NCI-H2081 (cell line): ENCODE results near the gene CCDC150.
"Not testable (repeated sequence)": the region's sequence is repeated elsewhere in the genome, so short reads cannot be mapped to it uniquely, and the experiment has no call there.

Experiments
- DNase-seq, 2 experiments: peaks; one replicate each; lab custom pipeline; 2025; lab: John Stamatoyannopoulos, UW

Gene CCDC150

DNA sequence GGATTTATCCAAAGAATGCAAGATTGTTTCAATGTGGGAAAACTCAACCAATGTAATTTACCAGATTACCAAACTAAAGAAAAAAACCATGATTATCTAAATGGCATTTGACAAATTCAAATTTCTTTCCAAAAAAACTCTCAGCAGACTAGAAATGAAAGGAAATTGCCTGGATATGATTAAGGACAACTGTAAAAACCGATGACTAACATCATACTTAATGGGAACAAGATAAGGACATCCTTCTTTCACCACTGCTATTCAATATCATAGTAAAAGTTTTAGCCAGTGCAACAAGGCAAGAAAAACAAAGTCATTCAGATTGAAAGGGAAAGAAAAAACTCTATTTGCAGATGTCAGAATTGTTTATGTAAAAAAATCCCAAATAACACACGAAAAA lies 4.4 kb upstream of the CCDC150 start:
- DNase-seq, result no peak

- no peak for DNase-seq
These were observed 750 bp upstream of the CCDC150 start for GRCh38 chr2:196638765-196639164.

DNA sequence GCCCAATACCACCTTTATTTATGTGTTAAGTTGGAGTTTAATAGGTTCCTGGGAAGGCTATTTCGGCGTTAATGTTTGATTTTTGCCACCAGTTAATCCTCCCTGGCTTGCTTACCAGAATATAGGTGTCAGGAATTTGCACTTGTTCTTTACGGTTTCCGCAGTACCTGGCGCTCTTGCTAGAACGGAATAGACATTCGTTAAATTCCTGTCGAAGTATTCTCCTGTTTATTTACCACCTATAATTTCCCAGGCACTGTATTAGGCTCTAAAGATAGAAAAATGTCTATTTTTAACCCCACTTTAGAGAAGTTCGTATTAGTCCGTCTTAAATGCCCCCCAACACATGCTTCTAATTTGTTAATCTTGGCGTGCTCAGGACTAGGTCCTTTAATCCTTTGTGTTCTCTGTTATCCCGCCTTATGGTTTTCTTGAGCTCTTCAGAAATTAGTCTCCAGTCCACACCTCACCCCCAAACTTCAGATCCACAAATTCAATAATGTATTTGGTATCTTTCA lies 575 bp downstream of the CCDC150 start:
- no peak for DNase-seq

DNA sequence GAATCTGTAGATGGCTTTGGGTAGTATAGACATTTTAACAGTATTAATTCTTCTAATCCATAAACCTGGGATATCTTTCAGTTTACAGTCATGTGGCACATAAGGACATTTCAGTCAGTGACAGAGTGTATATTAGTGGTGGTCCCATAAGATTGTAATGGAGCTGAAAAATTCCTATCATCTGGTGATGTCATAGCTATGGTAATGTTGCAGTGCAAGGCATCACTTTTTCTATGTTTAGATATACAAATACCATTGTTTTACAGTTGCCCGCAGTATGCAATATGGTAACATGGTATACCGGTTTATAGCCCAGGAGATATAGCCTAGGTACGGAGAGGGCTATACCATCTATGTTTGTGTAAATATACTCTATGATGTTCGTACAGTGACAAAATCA lies 9.7 kb downstream of the CCDC150 start:
- no peak for DNase-seq

DNA sequence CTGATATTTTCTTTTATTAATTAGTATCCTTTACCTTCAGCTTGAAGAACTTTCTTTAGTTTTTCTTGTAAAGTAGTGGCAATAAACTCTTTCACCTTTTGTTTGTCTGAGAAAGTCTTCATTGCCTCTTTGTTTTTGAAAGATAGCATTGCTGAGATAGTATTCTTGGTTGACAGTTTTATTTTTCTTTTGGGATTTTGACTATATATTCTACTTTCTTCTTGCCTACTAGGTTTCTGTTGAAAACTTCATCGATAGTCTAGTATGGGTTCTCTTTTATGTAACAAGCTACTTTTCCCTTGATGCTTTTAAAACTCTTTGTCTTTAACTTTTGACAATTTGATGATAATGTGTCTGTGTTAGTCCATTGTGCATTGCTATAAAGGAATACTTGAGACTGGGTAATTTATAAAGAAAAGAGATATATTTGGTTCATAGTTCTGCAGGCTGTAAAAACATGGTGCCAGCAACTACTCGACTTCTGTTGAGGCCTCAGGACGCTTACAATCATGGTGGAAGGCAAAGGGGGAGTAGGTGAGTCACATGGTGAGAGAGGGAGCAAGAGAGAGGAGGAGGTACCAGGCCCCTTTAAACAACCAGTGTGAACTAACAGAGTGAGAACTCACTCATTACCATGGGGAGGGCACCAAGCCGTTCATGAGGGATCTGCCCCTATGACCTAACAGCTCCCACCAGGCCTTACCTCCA lies 12.0 kb downstream of the CCDC150 start:
- no peak for DNase-seq

GRCh38 chr2:196652869-196653268 lies 13.4 kb downstream of the CCDC150 start:
- no peak for DNase-seq

DNA sequence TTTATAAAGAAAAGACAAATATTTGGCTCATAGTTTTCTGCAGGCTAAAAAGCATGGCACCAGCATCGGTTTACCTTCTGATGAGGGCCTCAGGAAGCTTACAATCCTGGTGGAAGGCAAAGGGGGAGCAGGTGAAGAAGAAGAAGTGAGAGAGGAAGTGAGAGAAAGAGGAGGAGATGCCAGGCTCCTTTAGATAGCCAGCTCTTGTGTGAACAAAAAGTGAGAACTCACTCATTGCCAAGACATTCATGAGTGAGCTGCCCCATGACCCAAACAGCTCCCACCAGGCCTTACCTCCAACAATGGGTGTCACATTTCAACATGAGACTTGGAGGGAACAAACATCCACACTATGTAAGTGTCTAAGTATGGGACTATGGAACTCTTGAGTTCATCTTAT lies 14.3 kb downstream of the CCDC150 start:
- no peak for DNase-seq

DNA sequence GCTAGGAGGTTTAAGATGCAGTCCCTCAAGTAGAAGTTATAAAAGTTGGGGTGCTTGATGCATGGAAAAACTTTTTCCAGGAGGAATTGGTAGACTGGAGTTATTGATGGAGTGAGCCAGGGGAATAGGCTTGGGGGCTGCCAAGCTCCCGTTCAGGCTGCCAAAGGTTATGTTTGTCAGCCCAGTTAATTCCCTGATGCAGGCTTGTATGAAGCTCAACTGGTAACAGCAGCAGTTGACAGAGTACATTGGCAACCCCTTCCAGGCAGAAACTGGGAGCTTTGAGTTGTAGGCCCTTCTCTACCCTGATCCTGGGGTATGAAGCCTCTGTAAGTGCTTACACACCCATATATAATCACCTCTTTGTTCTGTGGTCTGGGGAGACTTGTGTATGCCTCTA lies 16.2 kb downstream of the CCDC150 start:
- no peak for DNase-seq

DNA sequence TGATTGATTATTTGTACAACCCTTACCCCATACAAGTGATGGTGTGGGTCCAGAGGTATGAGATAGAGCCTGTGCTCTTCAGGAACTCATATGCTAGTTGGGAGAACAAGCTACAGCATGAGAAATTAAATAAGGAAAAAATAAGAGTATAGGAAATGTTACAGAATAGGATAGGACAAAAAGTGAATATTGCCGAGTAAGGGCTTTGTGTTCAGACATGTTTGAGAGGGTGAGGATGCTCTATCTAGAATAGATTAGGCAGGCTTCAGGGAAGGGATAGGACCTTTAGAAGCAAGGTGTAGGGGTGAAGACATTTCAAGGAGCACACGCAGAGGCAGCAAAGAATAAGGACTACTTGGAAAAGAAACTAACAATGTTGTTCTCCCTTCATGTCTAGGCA lies 17.8 kb downstream of the CCDC150 start:
- no peak for DNase-seq

- no peak for DNase-seq
These were observed 20.3 kb downstream of the CCDC150 start for GRCh38 chr2:196659844-196660243.

DNA sequence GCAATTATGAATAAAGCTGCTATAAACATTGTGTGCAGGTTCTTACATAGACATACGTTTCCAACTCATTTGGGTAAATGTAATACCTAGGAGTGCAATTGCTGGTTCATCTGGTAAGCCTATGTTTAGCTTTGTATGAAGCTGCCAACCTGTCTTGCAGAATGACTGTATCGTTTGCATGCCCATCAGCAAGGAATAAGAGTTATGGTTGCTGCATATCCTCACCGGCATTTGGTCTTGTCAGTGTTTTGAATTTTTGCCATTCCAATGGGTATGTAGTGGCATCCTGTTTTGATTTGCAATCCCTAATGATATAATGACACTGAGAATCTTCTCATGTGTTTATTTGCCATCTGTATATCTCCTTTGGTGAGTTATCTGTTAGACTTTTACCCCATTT lies 20.7 kb downstream of the CCDC150 start:
- DNase-seq, result no peak

DNA sequence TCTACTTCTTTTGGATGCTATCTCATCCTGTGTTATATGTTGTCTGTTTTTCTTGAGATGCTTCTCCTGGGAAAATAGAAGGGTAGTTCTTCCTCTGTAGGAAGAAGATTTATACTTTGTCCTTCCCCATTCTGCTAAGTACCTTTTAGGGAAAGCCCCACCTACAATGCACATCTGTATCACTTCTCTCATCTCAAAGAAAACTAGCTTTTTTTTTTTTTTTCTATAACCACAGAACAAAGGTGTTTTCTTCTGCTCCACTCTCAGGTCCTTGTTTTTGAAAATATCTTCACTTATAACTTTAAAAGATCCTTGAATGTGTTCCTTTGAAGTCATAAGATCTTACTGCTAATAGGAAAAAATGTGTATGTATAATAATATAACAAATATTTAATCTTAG lies 30.8 kb downstream of the CCDC150 start:
- DNase-seq, result no peak

DNA sequence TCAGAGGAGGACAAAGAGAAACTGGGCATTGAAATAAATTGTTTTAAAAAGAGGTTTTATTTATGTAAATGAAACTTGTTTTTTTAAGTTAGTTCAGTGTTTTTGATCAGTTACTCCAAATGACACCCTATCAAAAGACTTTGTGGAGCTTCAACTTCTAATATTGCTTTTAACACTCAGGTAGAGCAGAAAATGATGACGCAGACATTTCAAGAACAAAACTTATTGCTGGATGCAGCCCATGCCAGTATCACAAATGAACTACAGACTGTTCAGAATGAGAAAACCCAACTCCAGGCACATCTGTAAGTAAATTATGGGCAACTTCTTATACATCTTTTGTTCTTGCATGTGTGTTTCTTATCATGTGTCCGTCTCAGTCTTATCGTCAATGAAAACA lies 36.4 kb downstream of the CCDC150 start:
- DNase-seq, result no peak

DNA sequence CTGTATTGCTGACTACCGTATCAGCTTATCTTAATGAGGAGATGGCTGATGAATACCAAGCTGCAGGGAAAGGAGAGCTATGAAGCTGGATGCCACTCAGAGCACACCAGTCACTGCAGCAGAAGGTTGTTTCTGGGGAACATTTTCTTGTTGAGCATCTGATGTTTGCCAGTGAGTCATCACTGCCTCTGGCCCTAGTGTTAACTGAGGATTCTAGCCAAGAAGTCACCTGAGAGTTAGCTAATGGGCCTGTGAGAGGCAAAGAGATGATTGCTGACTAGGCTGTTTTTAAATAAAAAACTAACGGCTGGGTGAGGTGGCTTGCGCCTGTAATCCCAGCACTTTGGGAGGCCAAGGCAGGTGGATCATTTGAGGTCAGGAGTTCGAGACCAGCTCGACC lies 37.9 kb downstream of the CCDC150 start:
- DNase-seq, result peak in 1 of 2 experiments; percentile 21

- DNase-seq, result no peak
These were observed 39.9 kb downstream of the CCDC150 start for GRCh38 chr2:196679368-196679767.

- DNase-seq, result no peak
These were observed 42.0 kb downstream of the CCDC150 start for GRCh38 chr2:196681510-196681909.

- no peak for DNase-seq
These were observed 46.3 kb downstream of the CCDC150 start for GRCh38 chr2:196685792-196686191.

DNA sequence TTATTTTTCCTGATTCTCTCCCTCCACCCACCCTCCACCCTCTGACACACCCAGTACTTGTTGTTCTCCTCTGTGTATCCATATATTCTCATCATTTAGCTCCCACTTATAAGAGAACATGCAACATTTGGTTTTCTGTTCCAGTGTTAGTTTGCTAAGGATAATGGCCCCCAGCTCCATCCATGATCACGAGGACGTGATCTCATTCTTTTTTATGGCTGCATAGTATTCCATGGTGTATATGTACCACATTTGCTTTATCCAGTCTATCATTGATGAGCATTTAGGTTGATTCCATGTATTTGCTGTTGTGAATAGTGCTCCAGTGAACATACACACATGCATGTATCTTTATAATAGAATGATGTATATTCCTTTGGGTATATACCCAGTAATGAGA lies 47.2 kb downstream of the CCDC150 start:
- not testable (repeated sequence) for DNase-seq

DNA sequence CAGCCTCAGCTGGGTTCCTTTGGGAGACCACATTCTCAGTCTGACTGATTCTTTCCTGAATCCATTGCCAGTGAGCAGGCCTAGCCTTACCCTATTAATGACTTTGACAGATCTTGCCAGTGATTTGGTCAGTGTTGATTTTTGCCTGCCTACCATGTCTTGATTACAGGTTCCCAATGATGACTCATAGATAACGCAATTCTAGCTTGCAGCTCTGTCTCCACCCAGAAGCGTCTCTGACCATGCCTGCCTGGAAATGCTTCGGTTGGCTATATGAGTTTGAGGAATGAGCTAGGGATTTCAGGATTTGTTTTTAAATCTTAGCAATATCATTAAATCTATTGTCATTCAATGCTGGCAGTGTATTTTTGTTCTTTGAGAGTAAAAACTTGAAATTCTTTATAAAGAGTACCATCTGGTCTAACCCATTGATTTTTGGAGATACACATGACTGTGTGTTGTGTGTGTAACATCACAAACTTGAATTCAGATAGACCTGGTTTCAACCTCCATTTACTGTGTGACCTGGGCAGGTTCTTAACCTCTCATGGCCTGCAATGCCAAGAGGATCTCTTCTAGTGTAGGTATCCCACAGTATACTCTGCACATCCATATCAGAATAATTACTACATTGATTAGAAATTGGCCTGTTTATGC lies 57.0 kb downstream of the CCDC150 start:
- peak in 1 of 2 experiments; percentile 57 for DNase-seq

DNA sequence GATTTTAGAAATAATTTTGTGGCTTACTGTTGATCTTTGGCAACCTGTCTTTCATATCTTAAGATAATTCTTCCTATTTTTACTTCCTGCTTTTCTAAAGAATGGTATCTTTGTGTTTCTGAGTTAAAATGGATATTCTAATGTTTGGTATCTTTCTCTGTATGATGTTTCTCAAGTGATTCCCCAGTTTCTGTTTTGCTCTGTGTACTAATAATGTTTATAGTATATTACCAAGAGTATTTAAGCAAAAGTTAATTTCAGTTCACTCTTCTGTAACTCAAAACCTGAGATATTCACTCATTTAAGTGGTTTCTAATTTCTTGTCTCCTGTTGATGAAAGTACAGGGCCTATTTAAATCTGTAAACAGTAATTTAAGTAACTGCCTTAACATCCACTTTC lies 58.3 kb downstream of the CCDC150 start:
- peak in 1 of 2 experiments; percentile 36 for DNase-seq

- DNase-seq, result no peak
These were observed 63.1 kb downstream of the CCDC150 start for GRCh38 chr2:196702641-196703040.

- no peak for DNase-seq
These were observed 64.2 kb downstream of the CCDC150 start for GRCh38 chr2:196703695-196704094.

GRCh38 chr2:196710056-196710455 lies 70.5 kb downstream of the CCDC150 start:
- not testable (repeated sequence) for DNase-seq

GRCh38 chr2:196711625-196712024 lies 72.1 kb downstream of the CCDC150 start:
- no peak for DNase-seq
